ENCODE measurements around the gene SIAH1. TPM values are rescaled to one million over a fixed set of nuclear protein-coding genes. Genes with fewer than 3 reads are reported as not detected.
"Not testable (repeated sequence)": the region's sequence is repeated elsewhere in the genome, so short reads cannot be mapped to it uniquely, and the experiment has no call there.

Gene SIAH1
- total RNA-seq, 4 donors from 2014 or later, result 26.2 to 44.3 (median 31.6) TPM

GRCh38 chr16:48372744-48373143 lies 12.5 kb downstream of the SIAH1 start:
- TF ChIP-seq EP300 (IDR thresholded peaks at IDR 0.05) (no peak), CTCF (IDR thresholded peaks at IDR 0.05) (no peak), POLR2A (IDR thresholded peaks at IDR 0.05) (no peak), POLR2AphosphoS5 (IDR thresholded peaks at IDR 0.05) (no peak)
- Histone ChIP-seq H3K9me3 (no peaks in the 10 kb centered on the region), H3K4me1 (peaks cover 55% of the 10 kb centered on the region), H3K36me3 (no peaks in the 10 kb centered on the region), H3K4me3 (no peak overlapping the region), H3K27me3 (no peaks in the 10 kb centered on the region), H3K27ac (no peak overlapping the region)
- no peak for DNase-seq (ENCODE audit: low spot score in 2 of 2)
- 88% methylated on average over 4 of the region's 4 CpGs for WGBS

- TF ChIP-seq POLR2A (IDR thresholded peaks at IDR 0.05) (no peak), EP300 (IDR thresholded peaks at IDR 0.05) (no peak), CTCF (IDR thresholded peaks at IDR 0.05) (no peak), POLR2AphosphoS5 (IDR thresholded peaks at IDR 0.05) (no peak)
- Histone ChIP-seq H3K27ac (no peak overlapping the region), H3K4me3 (no peak overlapping the region), H3K9me3 (no peaks in the 10 kb centered on the region), H3K36me3 (no peaks in the 10 kb centered on the region), H3K27me3 (no peaks in the 10 kb centered on the region), H3K4me1 (peaks cover 55% of the 10 kb centered on the region)
- no peak for DNase-seq (ENCODE audit: low spot score in 2 of 2)
These were observed 13.8 kb downstream of the SIAH1 start for GRCh38 chr16:48371393-48371780.

GRCh38 chr16:48370668-48371392 lies 14.4 kb downstream of the SIAH1 start:
- DNase-seq (ENCODE audit: low spot score in 2 of 2); H3K9me3 ChIP-seq; H3K4me3 ChIP-seq; H3K27ac ChIP-seq; H3K27me3 ChIP-seq; H3K36me3 ChIP-seq: not testable (repeated sequence)
- 83% methylated on average over 18 of the region's 18 CpGs for WGBS
- peaks cover 52% of the 10 kb centered on the region for H3K4me1 ChIP-seq

- TF ChIP-seq CTCF (IDR thresholded peaks at IDR 0.05), result no peak
- TF ChIP-seq EP300 (IDR thresholded peaks at IDR 0.05), result no peak
- TF ChIP-seq POLR2A (IDR thresholded peaks at IDR 0.05), result no peak
- TF ChIP-seq POLR2AphosphoS5 (IDR thresholded peaks at IDR 0.05), result no peak
- Histone ChIP-seq H3K27me3 (no peaks in the 10 kb centered on the region), H3K4me3 (no peak overlapping the region), H3K4me1 (peaks cover 57% of the 10 kb centered on the region), H3K9me3 (no peaks in the 10 kb centered on the region), H3K36me3 (no peaks in the 10 kb centered on the region), H3K27ac (no peak overlapping the region)
- WGBS, result 98% methylated on average over 8 of the region's 8 CpGs
- DNase-seq (ENCODE audit: low spot score in 2 of 2), result no peak
These were observed 15.0 kb downstream of the SIAH1 start for GRCh38 chr16:48370229-48370628.

GRCh38 chr16:48369765-48370164 lies 15.4 kb downstream of the SIAH1 start:
- H3K27me3 ChIP-seq, result no peaks in the 10 kb centered on the region
- H3K4me1 ChIP-seq, result peaks cover 60% of the 10 kb centered on the region
- H3K4me3 ChIP-seq, result no peak overlapping the region
- no peaks in the 10 kb centered on the region for H3K9me3 ChIP-seq
- DNase-seq (ENCODE audit: low spot score in 2 of 2), result no peak
- H3K27ac ChIP-seq, result no peak overlapping the region
- 90% methylated on average over 1 of the region's 1 CpG for WGBS
- no peaks in the 10 kb centered on the region for H3K36me3 ChIP-seq
- TF ChIP-seq CTCF (IDR thresholded peaks at IDR 0.05), result no peak
- no peak for TF ChIP-seq EP300 (IDR thresholded peaks at IDR 0.05)
- TF ChIP-seq POLR2AphosphoS5 (IDR thresholded peaks at IDR 0.05), result no peak
